ENCODE results near the gene KAZN.

Gene KAZN

GRCh38 chr1:15046487-15047165, 448.1 kb downstream of the KAZN start:
- peak; percentile 27 for DNase-seq

DNA sequence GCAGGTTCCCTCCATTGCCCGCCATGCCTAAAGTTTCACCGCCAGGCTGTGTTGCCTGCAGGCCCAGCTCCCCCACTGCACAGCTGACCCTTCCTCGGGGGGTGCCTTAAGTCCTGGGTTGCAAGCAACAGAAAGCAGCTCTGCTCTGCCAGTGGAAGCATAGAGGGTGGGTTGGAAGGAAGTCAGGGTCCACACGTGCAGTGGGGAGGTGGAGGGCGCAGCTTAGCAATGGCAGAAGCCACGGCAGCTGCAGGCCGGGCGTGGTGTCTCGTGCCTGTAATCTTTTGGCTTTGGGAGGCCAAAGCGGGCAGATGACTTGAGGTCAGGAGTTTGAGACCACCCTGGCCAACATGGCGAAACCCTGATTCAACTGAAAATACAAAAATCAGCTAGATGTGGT, 448.8 kb downstream of the KAZN start:
- DNase-seq = no peak

DNA sequence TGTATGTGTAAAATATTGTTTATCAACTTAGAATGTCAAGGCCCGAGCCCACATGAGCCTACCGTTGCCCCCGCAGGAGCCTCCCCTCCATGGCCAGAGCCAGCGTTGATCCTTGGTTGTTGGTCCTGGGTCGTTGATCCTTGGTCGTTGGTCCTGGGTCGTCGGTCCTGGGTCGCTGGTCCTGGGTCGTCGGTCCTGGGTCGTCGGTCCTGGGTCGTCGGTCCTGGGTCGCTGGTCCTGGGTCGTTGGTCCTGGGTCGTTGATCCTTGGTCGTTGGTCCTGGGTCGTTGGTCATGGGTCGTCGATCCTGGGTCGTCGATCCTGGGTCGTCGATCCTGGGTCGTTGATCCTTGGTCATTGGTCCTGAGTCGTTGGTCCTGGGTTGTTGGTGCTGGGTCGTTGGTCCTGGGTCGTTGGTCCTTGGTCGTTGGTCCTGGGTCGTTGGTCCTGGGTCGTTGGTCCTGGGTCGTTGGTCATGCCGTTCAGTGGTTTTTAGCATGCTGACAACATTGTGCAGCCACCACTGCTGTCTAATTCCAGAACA, 450.0 kb downstream of the KAZN start:
- DNase-seq = no peak

GRCh38 chr1:15049067-15049466, 450.6 kb downstream of the KAZN start:
- no peak for DNase-seq

DNA sequence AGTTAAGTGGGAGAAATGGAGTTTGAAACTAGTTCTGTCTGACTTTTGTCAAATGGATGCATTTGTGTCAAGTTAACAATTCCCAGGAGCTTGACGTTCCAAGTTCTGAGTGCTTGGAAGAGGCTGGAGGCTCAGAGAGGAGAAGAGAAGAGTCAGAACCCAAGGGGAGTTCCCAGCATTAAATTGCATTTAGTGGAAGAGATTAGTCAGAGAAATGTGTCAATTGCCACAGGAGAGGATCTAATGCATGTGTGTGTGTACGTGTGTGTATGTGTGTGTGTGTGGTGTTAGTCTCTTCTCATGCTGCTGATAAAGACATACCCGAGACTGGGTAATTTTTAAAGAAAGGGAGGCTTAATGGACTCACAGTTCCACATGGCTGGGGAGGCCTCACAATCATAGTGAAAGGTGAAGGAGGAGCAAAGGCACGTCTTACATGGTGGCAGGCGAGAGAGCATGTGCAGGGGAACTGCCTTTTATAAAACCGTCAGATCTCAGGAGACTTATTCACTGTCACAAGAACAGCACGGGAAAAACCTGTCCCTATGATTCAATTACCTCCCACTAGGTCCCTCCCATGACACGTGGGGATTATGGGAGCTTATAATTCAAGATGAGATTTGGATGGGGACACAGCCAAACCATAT, 453.5 kb downstream of the KAZN start:
- DNase-seq = no peak

DNA sequence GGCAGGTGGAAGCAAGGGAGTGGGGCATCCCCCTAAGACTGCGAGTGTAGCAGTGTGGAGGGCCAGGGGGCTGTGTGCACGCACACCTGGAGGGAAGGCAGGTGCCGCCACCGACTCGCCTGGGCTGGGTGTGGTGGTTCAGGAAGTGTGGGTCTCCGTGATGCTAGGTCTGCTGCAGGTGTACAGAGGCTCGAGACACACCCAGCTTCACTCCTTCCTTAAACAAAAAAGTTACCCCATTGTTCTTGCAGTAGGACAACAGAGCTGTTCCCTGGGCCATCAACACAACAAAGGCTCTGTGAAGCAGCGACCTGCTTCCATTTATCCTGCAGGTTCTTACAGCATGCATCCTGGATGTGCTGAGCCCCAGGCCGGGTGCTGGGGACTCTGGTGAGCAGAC, 454.7 kb downstream of the KAZN start:
- DNase-seq = no peak

- DNase-seq = no peak
These were observed 457.4 kb downstream of the KAZN start for GRCh38 chr1:15055736-15056415.

GRCh38 chr1:15056515-15057285, 458.2 kb downstream of the KAZN start:
- DNase-seq = no peak

DNA sequence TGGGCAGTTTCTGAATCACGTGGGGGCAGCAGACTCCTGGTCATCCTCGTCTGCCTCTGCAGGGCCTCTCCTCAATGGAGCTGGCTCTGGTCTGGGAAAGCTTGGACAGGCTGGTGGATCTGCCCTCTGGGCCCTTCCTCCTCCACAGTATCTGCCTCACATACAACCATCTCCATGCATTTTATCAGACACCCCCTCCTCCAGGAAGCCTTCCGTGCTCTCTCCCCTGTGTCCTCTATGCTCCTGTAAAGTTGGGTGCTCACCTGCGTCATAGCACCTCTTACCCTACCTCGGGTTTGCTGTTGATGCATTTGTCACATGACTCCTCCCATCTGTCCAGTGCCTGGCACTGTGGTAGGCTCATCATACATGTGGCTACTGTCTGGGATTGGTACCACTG, 459.3 kb downstream of the KAZN start:
- no peak for DNase-seq

GRCh38 chr1:15058261-15058660, 459.8 kb downstream of the KAZN start:
- no peak for DNase-seq

GRCh38 chr1:15060104-15060503, 461.6 kb downstream of the KAZN start:
- DNase-seq = no peak

DNA sequence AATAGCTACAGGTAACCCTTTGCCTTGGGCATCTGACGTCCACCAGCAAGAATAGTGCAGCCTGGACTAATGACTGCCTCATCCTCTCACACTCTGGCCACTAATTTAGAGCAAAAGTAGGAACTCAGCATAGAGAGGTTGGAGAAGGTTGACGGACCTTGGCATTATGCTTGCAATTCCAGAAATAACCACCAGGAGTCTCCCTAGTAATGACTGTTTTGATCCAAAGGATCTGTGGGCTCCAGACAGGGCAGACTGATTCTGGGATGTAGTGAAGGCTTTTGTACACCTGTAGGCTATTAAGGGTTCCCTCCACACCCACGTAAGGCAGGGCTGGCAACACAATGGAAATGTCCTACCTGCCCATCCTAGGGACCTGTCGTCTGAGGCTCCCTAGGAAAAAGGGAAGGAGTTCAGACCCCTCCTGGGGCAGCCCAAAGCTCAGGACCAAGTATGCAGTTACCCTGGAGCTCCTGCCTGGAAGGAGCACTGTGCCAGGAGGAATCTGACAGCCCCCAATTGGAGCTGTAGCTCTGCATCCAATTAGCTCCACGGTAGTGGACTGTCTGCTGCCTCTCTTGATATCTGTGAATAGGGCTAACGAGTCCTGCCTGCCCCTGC, 464.1 kb downstream of the KAZN start:
- DNase-seq = no peak

GRCh38 chr1:15063346-15063745, 464.9 kb downstream of the KAZN start:
- no peak for DNase-seq

GRCh38 chr1:15063783-15064182, 465.3 kb downstream of the KAZN start:
- no peak for DNase-seq

DNA sequence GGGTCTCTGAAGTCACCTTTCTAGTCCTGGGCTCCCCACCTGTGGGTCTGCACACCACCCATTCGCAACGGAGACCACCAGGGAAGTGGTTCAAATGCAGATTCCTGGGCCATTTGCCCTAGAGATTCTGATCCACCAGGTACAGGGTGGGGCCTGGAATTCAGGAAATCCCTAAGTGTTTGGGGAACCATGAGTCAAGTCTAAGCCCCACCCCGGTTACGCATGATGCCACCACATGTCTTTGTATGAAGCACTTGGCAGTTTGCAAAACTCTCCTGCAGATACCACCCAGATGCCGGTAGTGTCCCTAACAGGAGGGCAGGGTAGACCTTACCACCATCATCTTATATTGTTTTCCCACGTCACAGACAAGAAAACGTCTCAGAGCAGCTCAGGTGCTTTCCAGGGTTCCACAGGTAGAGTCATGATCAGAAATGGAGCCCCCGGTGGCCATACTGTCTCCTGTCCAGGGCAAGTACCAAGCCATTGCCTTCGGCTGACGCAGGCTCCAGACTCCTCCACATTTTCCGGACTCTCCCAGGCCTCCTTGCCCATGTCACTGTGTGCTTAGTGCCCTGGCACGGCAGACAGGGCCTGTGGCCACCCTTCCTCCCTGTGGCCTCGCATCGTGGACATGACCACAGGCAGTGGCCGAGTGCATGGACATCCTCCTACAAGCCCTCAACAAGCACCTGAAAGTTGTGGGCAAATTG, 465.9 kb downstream of the KAZN start:
- DNase-seq = no peak

- no peak for DNase-seq
These were observed 466.8 kb downstream of the KAZN start for GRCh38 chr1:15065291-15065690.

GRCh38 chr1:15065736-15066135, 467.3 kb downstream of the KAZN start:
- DNase-seq = no peak

- DNase-seq = no peak
These were observed 467.7 kb downstream of the KAZN start for GRCh38 chr1:15066191-15066590.

- no peak for DNase-seq
These were observed 468.7 kb downstream of the KAZN start for GRCh38 chr1:15067148-15067547.

GRCh38 chr1:15068152-15068551, 469.7 kb downstream of the KAZN start:
- DNase-seq = no peak

DNA sequence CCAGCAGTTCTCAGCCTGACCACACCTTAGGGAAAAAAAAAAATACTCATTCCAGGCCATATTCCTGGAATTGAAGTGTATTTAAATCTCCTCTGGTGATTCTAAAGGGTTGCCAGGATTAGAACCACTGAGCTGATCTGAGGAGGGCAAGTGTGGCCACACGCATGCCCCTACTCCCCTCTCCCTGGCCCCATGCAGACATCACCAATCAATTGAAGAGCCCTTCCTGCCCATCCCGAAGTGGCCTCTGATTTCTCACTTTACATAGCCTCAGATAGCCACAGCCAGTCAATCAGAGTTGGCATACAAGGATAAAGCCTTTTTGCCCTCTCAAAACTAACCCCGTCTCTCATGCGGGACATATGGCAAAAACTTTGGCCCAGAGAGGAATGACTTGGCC, 470.5 kb downstream of the KAZN start:
- no peak for DNase-seq

DNA sequence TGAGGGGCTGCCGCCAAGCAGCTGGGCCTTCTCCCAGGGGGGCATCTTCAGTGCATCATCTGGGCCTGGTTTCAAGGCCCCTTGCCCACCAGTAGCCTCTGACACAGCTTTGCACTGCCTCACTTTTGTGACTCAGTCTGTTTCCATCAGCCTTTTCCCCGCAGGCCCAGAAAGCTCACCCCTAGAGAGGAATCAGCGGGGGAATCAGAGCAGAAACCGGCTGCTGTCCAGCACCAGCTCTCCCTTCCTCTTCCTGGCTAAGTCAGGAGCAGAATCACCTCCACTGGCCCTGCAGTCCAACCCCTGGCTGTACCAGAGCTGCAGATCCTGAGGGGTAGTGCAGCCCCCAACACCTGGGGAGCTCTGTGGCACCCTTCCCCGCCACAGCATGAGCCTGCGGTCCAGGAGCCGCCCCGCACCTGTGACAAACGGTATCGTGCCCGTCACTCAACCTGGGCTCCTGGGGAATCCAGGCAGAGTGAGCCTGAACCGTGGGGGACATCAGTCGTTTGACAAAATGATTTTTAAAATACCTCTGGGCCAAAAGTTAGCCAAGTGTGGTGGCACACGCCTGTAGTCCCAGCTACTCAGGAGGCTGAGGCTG, 471.8 kb downstream of the KAZN start:
- DNase-seq = no peak

All from NCI-H1105 treated with DMSO at 0.1 percent for 48 hours (cell line).